Mucosa of gallbladder (tissue), 1 donor: Measurements from ENCODE around the gene E4F1. TPM values are rescaled to one million over a fixed set of nuclear protein-coding genes. Genes with fewer than 3 reads are reported as not detected.

Experiments
- DNase-seq: peaks from one replicate; pipeline ENCODE4 v3.0.0-alpha.2; 2020; ENCODE audit warnings: low spot score
- total RNA-seq: library from RNA; stranded (reverse); gene quantifications from one replicate; pipeline ENCODE4 v1.2.1, GENCODE V29; 2021
- donor health status: DM: no; HTN: no; CAD: no.

E4F1 gene
- total RNA-seq, 1 donor from 2014 or later, result 33.3 TPM

- no peak for DNase-seq
Measured at GRCh38 chr16:2206420-2206779, 17.0 kb upstream of the E4F1 start.

GRCh38 chr16:2206780-2207433, 16.5 kb upstream of the E4F1 start:
- DNase-seq, result no peak

- no peak for DNase-seq
Measured at GRCh38 chr16:2207872-2208271, 15.5 kb upstream of the E4F1 start.

- DNase-seq, result no peak
Measured at GRCh38 chr16:2208308-2208707, 15.1 kb upstream of the E4F1 start.

GRCh38 chr16:2208772-2209171, 14.6 kb upstream of the E4F1 start:
- no peak for DNase-seq

- no peak for DNase-seq
Measured at GRCh38 chr16:2209258-2210008, 14.0 kb upstream of the E4F1 start.

GRCh38 chr16:2210009-2210332, 13.4 kb upstream of the E4F1 start:
- DNase-seq, result no peak

GRCh38 chr16:2210386-2211365, 12.7 kb upstream of the E4F1 start, which contains the start of gene BRICD5:
Gene BRICD5 (minus strand): TSS chr16:2210863. CDS start chr16:2210833, 30 bp downstream.
- no peak for DNase-seq

- DNase-seq, result no peak
Measured at GRCh38 chr16:2211923-2212347, 11.5 kb upstream of the E4F1 start.

- DNase-seq, result no peak
Measured at GRCh38 chr16:2212362-2213324, 10.7 kb upstream of the E4F1 start.

- DNase-seq, result no peak
Measured at GRCh38 chr16:2213817-2214718, 9.3 kb upstream of the E4F1 start.

- DNase-seq, result no peak
Measured at GRCh38 chr16:2214719-2214968, 8.7 kb upstream of the E4F1 start, which contains the start of gene PGP. Gene PGP (minus strand): TSS chr16:2214840. CDS start chr16:2214777, 63 bp downstream.

GRCh38 chr16:2216330-2216729, 7.1 kb upstream of the E4F1 start:
- DNase-seq, result no peak

- DNase-seq, result no peak
Measured at GRCh38 chr16:2223942-2224486, 623 bp downstream of the E4F1 start.

- no peak for DNase-seq
Measured at GRCh38 chr16:2226245-2226793, 2.9 kb downstream of the E4F1 start.

GRCh38 chr16:2226918-2227317, 3.5 kb downstream of the E4F1 start:
- no peak for DNase-seq

GRCh38 chr16:2228161-2228824, 4.9 kb downstream of the E4F1 start:
- DNase-seq, result no peak

- no peak for DNase-seq
Measured at GRCh38 chr16:2229091-2229490, 5.7 kb downstream of the E4F1 start.

GRCh38 chr16:2229632-2230250, 6.3 kb downstream of the E4F1 start:
- DNase-seq, result no peak
